ENCODE measurements around the gene COP1. TPM values are rescaled to one million over a fixed set of nuclear protein-coding genes. Genes with fewer than 3 reads are reported as not detected.
A peak's percentile ranks its signal among the peaks of the same experiment; 100 is the strongest.

The COP1 gene
- total RNA-seq, 1 donor from 2014 or later, result 52.1 TPM

GRCh38 chr1:176193023-176193422 lies 14.1 kb downstream of the COP1 start:
- H3K4me3 Mint-ChIP-seq, result peak overlapping the region; percentile 5
- POLR2A ChIA-PET, result interaction anchor here (1.0 kb wide), 1 partner anchor 15 kb away, joined by 5 read pairs; the partner anchor contains the start of gene COP1
- CTCF ChIA-PET, result no interaction called here

DNA sequence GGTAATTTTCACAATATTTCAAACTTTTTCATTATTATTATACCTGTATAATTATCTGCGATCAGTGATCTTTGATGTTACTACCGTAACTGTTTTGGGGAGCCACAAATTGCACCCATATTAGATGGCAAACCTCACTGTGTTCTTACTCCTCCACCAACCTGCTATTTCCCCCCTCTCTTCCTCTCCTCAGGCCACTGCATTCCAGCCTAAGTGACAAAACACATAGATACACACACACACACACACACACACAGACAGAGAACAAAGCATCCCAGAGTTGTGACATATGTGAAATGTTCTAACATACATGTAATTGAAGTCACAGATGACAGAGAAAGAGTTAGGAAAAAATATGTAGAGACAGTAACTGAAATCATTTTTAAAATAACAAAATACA lies 18.5 kb downstream of the COP1 start:
- TF ChIP-seq, protein P1, sequence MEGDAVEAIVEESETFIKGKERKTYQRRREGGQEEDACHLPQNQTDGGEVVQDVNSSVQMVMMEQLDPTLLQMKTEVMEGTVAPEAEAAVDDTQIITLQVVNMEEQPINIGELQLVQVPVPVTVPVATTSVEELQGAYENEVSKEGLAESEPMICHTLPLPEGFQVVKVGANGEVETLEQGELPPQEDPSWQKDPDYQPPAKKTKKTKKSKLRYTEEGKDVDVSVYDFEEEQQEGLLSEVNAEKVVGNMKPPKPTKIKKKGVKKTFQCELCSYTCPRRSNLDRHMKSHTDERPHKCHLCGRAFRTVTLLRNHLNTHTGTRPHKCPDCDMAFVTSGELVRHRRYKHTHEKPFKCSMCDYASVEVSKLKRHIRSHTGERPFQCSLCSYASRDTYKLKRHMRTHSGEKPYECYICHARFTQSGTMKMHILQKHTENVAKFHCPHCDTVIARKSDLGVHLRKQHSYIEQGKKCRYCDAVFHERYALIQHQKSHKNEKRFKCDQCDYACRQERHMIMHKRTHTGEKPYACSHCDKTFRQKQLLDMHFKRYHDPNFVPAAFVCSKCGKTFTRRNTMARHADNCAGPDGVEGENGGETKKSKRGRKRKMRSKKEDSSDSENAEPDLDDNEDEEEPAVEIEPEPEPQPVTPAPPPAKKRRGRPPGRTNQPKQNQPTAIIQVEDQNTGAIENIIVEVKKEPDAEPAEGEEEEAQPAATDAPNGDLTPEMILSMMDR (IDR thresholded peaks at IDR 0.05), result no peak
- H3K4me3 Mint-ChIP-seq, result no peak overlapping the region
- peaks cover 74% of the 10 kb centered on the region for H3K4me1 Mint-ChIP-seq
- CTCF ChIA-PET, result no interaction called here
- ATAC-seq (ENCODE audit: low read depth) (no peak), DNase-seq (no peak)
- H3K9me3 Mint-ChIP-seq, result no peaks in the 10 kb centered on the region
- POLR2A ChIA-PET, result no interaction called here
- intact Hi-C loops (cut with micrococcal nuclease), result no loop called here
- peaks cover 15% of the 10 kb centered on the region for H3K36me3 Mint-ChIP-seq (ENCODE audit: low read depth)
- H3K27ac Mint-ChIP-seq, result no peak overlapping the region
- H3K27me3 Mint-ChIP-seq, result no peaks in the 10 kb centered on the region

More at GRCh38 chr1:176193023-176193422, 14.1 kb downstream of the COP1 start:
- TF ChIP-seq, protein P1 (IDR thresholded peaks at IDR 0.05), result no peak
- peaks cover 65% of the 10 kb centered on the region for H3K4me1 Mint-ChIP-seq
- ATAC-seq (ENCODE audit: low read depth), result peak; percentile 57
- intact Hi-C loops (cut with micrococcal nuclease), result no loop called here
- no peak for DNase-seq
- no peaks in the 10 kb centered on the region for H3K27me3 Mint-ChIP-seq
- H3K27ac Mint-ChIP-seq, result no peak overlapping the region
- H3K9me3 Mint-ChIP-seq, result no peaks in the 10 kb centered on the region
- H3K36me3 Mint-ChIP-seq (ENCODE audit: low read depth), result peaks cover 14% of the 10 kb centered on the region

DNA sequence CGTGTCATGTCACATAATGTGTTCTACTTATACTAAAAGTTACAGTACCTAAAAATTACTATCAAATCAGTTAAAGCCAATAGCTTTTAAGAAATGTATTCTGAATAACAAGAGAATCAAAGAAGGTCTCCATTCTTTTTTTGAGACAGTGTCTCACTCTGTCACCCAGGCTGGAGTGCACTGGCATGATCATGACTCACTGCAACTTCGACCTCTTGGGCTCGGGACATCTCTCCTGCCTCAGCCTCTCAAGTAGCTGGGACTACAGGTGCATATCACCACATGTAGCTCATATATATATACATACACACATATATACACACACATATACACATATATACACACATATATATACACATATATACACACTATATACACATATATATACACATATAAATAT lies 20.1 kb downstream of the COP1 start:
- ChIA-PET CTCF (no interaction called here), POLR2A (interaction anchor here (0.7 kb wide), 1 partner anchor 16 kb away, joined by 3 read pairs; no protein-coding TSS in a partner anchor)
- DNase-seq (no peak), ATAC-seq (ENCODE audit: low read depth) (no peak)
- intact Hi-C loops (cut with micrococcal nuclease), result loop anchor here (2.0 kb wide), 1 partner anchor 14 kb away; no protein-coding TSS in a partner anchor
- Mint-ChIP-seq H3K4me1 (peaks cover 68% of the 10 kb centered on the region), H3K27me3 (no peaks in the 10 kb centered on the region), H3K27ac (no peak overlapping the region), H3K4me3 (no peak overlapping the region), H3K9me3 (no peaks in the 10 kb centered on the region), H3K36me3 (ENCODE audit: low read depth) (peaks cover 20% of the 10 kb centered on the region)
- TF ChIP-seq, protein P1 (IDR thresholded peaks at IDR 0.05), result no peak

- POLR2A ChIA-PET, result no interaction called here
- no peaks in the 10 kb centered on the region for H3K27me3 Mint-ChIP-seq
- intact Hi-C loops (cut with micrococcal nuclease), result no loop called here
- DNase-seq, result no peak
- TF ChIP-seq, protein P1 (IDR thresholded peaks at IDR 0.05), result no peak
- H3K4me3 Mint-ChIP-seq, result no peak overlapping the region
- CTCF ChIA-PET, result no interaction called here
- peaks cover 35% of the 10 kb centered on the region for H3K36me3 Mint-ChIP-seq (ENCODE audit: low read depth)
- peak; percentile 34 for ATAC-seq (ENCODE audit: low read depth)
- H3K27ac Mint-ChIP-seq, result no peak overlapping the region
- peaks cover 55% of the 10 kb centered on the region for H3K4me1 Mint-ChIP-seq
- no peaks in the 10 kb centered on the region for H3K9me3 Mint-ChIP-seq
Observed at GRCh38 chr1:176183618-176184017, 23.5 kb downstream of the COP1 start.

GRCh38 chr1:176178316-176178715 lies 28.8 kb downstream of the COP1 start:
- Mint-ChIP-seq H3K27me3 (no peaks in the 10 kb centered on the region), H3K9me3 (no peaks in the 10 kb centered on the region), H3K36me3 (ENCODE audit: low read depth) (peaks cover 62% of the 10 kb centered on the region), H3K27ac (peak overlapping the region; percentile 65), H3K4me3 (no peak overlapping the region), H3K4me1 (peaks cover 27% of the 10 kb centered on the region)
- CTCF ChIA-PET, result no interaction called here
- intact Hi-C loops (cut with micrococcal nuclease), result no loop called here
- ATAC-seq (ENCODE audit: low read depth), result no peak
- TF ChIP-seq, protein P1 (IDR thresholded peaks at IDR 0.05), result no peak
- POLR2A ChIA-PET, result no interaction called here
- DNase-seq, result no peak
